Islet of Langerhans (tissue), 1 donor: ENCODE results near the gene ZFYVE26.
"Not testable (repeated sequence)": the region's sequence is repeated elsewhere in the genome, so short reads cannot be mapped to it uniquely, and the experiment has no call there.

Experiments
- FAIRE-seq: peaks from one replicate; lab custom pipeline; 2011; peaks lifted over from hg19 to GRCh38; lab: Jason Lieb, UNC

The ZFYVE26 gene

GRCh38 chr14:67816326-67817002, at the start of gene ZFYVE26:
TSS of gene ZFYVE26 (minus strand) at chr14:67816590. CDS start at chr14:67815963, 627 bp downstream.
- peak; percentile 97 for FAIRE-seq

- no peak for FAIRE-seq
Observed at GRCh38 chr14:67863223-67863622, 46.8 kb upstream of the ZFYVE26 start.

GRCh38 chr14:67859169-67859749, 42.9 kb upstream of the ZFYVE26 start:
- no peak for FAIRE-seq

GRCh38 chr14:67857778-67858350, 41.5 kb upstream of the ZFYVE26 start:
- FAIRE-seq: no peak

GRCh38 chr14:67856827-67857226, 40.4 kb upstream of the ZFYVE26 start:
- no peak for FAIRE-seq

- no peak for FAIRE-seq
Observed at GRCh38 chr14:67853715-67854114, 37.3 kb upstream of the ZFYVE26 start.

- no peak for FAIRE-seq
Observed at GRCh38 chr14:67852926-67853604, 36.7 kb upstream of the ZFYVE26 start.

GRCh38 chr14:67851785-67852410, 35.5 kb upstream of the ZFYVE26 start:
- FAIRE-seq: no peak

GRCh38 chr14:67850066-67850830, 33.9 kb upstream of the ZFYVE26 start:
- FAIRE-seq: no peak

GRCh38 chr14:67846029-67846610, 29.7 kb upstream of the ZFYVE26 start:
- no peak for FAIRE-seq

- FAIRE-seq: peak; percentile 83
Observed at GRCh38 chr14:67837011-67837624, 20.7 kb upstream of the ZFYVE26 start.

GRCh38 chr14:67835596-67835995, 19.2 kb upstream of the ZFYVE26 start:
- FAIRE-seq: no peak

GRCh38 chr14:67833403-67833802, 17.0 kb upstream of the ZFYVE26 start:
- no peak for FAIRE-seq

GRCh38 chr14:67831113-67831512, 14.7 kb upstream of the ZFYVE26 start:
- FAIRE-seq: no peak

GRCh38 chr14:67821121-67821520, 4.7 kb upstream of the ZFYVE26 start:
- FAIRE-seq: no peak

- no peak for FAIRE-seq
Observed at GRCh38 chr14:67820428-67820971, 4.1 kb upstream of the ZFYVE26 start.

GRCh38 chr14:67819563-67820421, 3.4 kb upstream of the ZFYVE26 start, which contains the start of gene RAD51B:
TSS of gene RAD51B (plus strand) at chr14:67819779.
- FAIRE-seq: peak; percentile 76

- FAIRE-seq: not testable (repeated sequence)
Observed at GRCh38 chr14:67818476-67818875, 2.1 kb upstream of the ZFYVE26 start.

- no peak for FAIRE-seq
Observed at GRCh38 chr14:67817750-67818438, 1.5 kb upstream of the ZFYVE26 start.
